Measurements from ENCODE around the gene NAA80. TPM values are rescaled to one million over a fixed set of nuclear protein-coding genes. Genes with fewer than 3 reads are reported as not detected.
A peak's percentile ranks its signal among the peaks of the same experiment; 100 is the strongest.

The NAA80 gene
- total and polyA plus RNA-seq, 2 of the 13 experiments (the other 11 are each of a cell fraction or from before 2014, with no cell fraction given), result 3.4 to 8.7 TPM

- TF ChIP-seq SIX1 (CRISPR knock-in tag; IDR thresholded peaks at IDR 0.05; ENCODE audit: borderline replicate concordance) (no peak; the same call in 1 of the 2 replicates), EHMT2 (IDR thresholded peaks at IDR 0.05; ENCODE audit: borderline replicate concordance, low read depth, low read length) (no peak), ZNF577 (CRISPR knock-in tag; IDR thresholded peaks at IDR 0.05; ENCODE audit: borderline replicate concordance, low read depth) (no peak), IKZF5 (CRISPR knock-in tag; IDR thresholded peaks at IDR 0.05) (peak; percentile 75; the same call in 1 of the 2 replicates), PRDM10 (CRISPR knock-in tag; IDR thresholded peaks at IDR 0.05; ENCODE audit: low read depth) (peak; percentile 32), ZNF329 (CRISPR knock-in tag; IDR thresholded peaks at IDR 0.05; ENCODE audit: low read depth) (peak; percentile 4; the same call in 1 of the 2 replicates), THAP11 (CRISPR knock-in tag; IDR thresholded peaks at IDR 0.05) (peak; percentile 76), HNF4G (IDR thresholded peaks at IDR 0.05; ENCODE audit: borderline replicate concordance, low read depth, low read length) (peak; percentile 40; the same call in 1 of the 2 replicates), HNF4G (CRISPR knock-in tag; IDR thresholded peaks at IDR 0.05; ENCODE audit: borderline replicate concordance, low read depth) (0 out of 2 replicates have a peak, but pooled peaks have one; percentile 38), ELK4 (CRISPR knock-in tag; IDR thresholded peaks at IDR 0.05; ENCODE audit: borderline replicate concordance) (no peak), ZNF776 (CRISPR knock-in tag; IDR thresholded peaks at IDR 0.05) (0 out of 2 replicates have a peak, but pooled peaks have one; percentile 31), LCORL (IDR thresholded peaks at IDR 0.05) (0 out of 2 replicates have a peak, but pooled peaks have one; percentile 27), LCORL (CRISPR knock-in tag; IDR thresholded peaks at IDR 0.05) (peak; percentile 90), SALL2 (CRISPR knock-in tag; IDR thresholded peaks at IDR 0.05) (peak; percentile 37; the same call in 1 of the 2 replicates), CENPT (CRISPR knock-in tag; IDR thresholded peaks at IDR 0.05; ENCODE audit: low read depth) (peak; percentile 73; the same call in 1 of the 2 replicates), ZNF282 (IDR thresholded peaks at IDR 0.05; ENCODE audit: partially characterized antibody) (no peak)
- TF ChIP-seq, protein P1, sequence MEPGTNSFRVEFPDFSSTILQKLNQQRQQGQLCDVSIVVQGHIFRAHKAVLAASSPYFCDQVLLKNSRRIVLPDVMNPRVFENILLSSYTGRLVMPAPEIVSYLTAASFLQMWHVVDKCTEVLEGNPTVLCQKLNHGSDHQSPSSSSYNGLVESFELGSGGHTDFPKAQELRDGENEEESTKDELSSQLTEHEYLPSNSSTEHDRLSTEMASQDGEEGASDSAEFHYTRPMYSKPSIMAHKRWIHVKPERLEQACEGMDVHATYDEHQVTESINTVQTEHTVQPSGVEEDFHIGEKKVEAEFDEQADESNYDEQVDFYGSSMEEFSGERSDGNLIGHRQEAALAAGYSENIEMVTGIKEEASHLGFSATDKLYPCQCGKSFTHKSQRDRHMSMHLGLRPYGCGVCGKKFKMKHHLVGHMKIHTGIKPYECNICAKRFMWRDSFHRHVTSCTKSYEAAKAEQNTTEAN (CRISPR knock-in tag; conservative IDR thresholded peaks at IDR 0.05), result 0 out of 2 replicates have a peak, but pooled peaks have one; percentile 2
- TF ChIP-seq, protein P2, sequence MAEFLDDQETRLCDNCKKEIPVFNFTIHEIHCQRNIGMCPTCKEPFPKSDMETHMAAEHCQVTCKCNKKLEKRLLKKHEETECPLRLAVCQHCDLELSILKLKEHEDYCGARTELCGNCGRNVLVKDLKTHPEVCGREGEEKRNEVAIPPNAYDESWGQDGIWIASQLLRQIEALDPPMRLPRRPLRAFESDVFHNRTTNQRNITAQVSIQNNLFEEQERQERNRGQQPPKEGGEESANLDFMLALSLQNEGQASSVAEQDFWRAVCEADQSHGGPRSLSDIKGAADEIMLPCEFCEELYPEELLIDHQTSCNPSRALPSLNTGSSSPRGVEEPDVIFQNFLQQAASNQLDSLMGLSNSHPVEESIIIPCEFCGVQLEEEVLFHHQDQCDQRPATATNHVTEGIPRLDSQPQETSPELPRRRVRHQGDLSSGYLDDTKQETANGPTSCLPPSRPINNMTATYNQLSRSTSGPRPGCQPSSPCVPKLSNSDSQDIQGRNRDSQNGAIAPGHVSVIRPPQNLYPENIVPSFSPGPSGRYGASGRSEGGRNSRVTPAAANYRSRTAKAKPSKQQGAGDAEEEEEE (CRISPR knock-in tag; IDR thresholded peaks at IDR 0.05; ENCODE audit: borderline replicate concordance), result no peak
These were observed 38.9 kb downstream of the NAA80 start (continued) for GRCh38 chr3:50260027-50260941.
